HG02798 (cell line): ENCODE measurements around the gene DENND5B.
"Not testable (repeated sequence)": the region's sequence is repeated elsewhere in the genome, so short reads cannot be mapped to it uniquely, and the experiment has no call there.

Source experiments
- ATAC-seq: cut with Tn5 transposase; IDR thresholded peaks from one replicate; pipeline ENCODE4 v1.9.1; 2021; ENCODE audit warnings: mild to moderate bottlenecking; ENCODE audit not compliant: unreplicated experiment, poor library complexity

The DENND5B gene

GRCh38 chr12:31514912-31515311 is 76.0 kb downstream of the DENND5B start:
- no peak for ATAC-seq

- no peak for ATAC-seq
These were observed 80.9 kb downstream of the DENND5B start for GRCh38 chr12:31510034-31510433.

GRCh38 chr12:31508436-31509150 is 82.3 kb downstream of the DENND5B start:
- no peak for ATAC-seq

- no peak for ATAC-seq
These were observed 83.0 kb downstream of the DENND5B start for GRCh38 chr12:31507966-31508365.

DNA sequence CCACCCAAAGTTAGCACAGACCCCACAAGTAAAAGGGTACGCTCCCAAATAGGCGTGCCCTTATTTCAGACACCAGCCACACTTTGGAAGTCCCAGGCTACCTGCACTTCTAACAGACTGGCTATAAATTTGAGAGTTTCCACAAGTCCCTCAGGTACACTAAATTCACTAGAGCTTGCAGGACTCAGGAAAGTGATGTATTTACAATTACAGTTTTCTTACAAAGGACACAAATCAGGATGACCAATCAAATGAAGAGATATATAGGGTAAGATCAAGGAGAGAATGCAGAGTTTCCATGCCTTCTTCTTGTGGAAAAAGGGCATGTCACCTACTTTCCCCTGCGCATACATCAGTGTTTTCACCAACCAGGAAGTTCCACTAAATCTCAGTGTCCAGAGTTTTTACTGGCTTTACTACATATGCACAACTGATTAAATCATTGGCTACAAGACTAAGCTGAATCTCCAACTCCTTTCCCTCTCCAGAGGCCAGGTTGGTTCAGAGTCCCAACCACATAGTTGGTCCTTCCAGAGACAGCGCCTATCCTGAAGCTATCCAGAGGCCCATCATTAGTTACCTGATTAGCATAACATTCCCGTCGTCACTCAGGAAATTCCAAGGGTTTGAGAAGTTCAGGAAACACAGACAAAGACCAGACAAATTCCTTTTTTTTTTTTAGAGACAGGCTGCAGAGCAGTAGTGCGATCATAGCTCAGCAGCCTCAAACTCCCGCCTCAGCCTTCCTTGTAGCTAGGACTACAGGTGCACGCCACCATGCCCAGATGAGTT is 84.2 kb downstream of the DENND5B start:
- ATAC-seq, result no peak

- ATAC-seq, result no peak
These were observed 86.2 kb downstream of the DENND5B start for GRCh38 chr12:31504625-31505222.

- ATAC-seq, result not testable (repeated sequence)
These were observed 89.9 kb downstream of the DENND5B start for GRCh38 chr12:31501014-31501413.

GRCh38 chr12:31499567-31499966 is 91.4 kb downstream of the DENND5B start:
- no peak for ATAC-seq

DNA sequence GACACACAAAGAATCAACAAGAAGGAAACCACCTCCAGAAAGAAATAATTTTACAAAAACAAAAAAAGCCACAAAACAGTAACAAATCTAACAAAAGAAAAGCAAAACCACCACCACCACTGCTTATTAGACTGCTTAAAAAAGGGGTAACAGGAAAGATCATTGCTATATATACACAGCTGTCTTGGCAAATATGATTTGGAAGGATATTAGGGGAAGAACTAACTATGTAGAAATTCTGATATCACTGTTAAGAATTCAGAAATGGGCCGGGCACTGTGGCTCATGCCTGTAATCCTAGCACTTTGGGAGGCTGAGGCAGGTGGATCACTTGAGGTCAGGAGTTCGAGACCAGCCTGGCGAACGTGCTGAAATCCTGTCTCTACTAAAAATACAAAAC is 92.5 kb downstream of the DENND5B start:
- no peak for ATAC-seq

DNA sequence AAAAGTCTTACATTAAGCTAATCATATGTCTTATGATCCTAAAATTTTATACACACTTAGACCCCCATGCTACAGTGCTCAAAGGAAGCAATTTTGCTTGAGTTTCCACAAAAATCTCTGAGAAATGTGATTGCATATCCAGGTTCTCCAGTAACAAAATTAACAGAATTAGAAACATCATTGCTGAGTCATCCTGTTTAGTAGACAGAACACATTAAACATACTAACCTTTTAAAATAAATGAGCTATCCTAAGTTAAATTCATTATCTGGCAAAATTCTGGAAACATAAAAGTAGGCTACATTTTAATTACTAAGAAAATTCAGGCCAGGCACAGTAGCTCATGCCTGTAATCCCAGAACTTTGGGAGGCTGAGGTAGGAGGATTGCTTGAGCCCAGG is 94.7 kb downstream of the DENND5B start:
- ATAC-seq, result no peak

DNA sequence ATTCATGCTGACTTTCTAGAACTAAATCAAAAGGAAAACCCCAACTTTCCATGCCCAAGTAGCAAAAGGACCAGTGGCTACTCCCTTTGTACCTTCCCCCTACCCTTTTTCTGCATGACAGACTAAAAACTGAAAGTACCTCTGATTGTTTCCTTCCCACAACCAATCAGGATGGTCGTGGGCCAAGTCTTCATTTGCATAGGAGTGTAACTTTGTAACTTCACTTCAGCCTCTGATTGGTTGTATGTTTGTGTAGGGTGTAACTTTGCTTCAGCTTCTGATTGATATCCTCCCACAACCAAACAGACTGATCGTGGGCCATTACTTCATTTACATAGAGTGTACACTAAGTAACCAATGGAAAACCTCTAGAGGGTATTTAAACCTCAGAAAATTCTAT is 96.5 kb downstream of the DENND5B start:
- no peak for ATAC-seq

DNA sequence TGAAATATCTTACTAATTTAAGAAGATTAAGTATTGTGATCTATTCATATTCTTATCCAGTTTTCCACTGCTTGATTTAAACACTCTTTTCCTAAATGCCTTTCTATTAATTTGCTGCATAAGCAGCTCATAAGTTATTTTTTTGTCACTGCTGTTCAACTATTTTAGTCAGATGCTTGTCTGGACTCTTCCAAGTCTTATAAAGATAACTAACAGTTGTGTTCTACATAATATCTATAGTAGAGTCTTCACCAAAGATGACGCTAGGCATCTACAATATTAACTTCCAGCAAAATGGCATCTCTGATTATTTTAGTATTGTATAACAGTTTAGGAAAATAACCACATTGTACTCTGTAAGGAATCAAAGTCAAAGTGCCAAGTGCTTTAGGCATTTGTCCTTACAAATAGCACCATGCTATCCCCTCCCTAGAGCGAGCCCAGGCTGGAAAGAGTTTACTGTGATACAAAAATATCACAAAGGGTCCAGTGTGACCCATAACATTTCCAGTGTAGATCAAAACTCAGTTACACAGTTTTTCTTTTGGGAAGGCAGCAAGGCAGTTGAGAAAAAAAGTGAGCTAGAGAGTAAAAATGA is 98.2 kb downstream of the DENND5B start:
- no peak for ATAC-seq

DNA sequence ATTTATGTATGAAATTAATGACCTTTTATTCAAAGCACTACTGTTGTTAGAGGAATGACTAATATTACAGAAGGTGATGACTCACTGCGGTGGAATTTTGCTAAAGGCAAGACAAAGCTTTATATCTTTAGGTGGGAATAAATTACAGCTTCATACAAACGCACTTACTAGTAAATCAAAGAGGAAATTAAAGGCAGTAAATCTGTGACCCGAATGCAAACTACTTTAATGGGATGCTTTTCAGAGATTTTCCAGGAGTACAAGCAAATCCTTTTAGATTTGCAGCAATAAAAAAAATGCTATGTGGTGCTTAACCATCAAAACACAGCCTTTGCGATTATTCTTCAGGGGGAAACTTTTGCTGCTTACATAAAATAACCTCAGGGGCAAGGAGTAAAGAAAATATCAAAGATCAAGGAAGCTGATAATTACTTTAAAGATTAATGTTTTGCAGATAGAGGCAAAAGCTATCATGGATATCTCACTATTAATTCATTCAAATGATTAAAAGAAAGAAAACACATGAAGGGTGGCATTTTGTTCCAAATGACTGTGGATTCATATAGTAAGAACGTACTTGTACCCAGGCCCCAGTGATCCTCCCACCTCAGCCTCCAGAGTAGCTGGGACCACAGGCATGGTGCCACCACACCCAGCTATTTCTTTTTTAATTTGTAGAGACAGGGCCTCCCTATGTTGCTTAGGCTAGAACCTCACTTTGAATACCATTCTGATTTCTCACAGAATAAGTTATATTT is 98.9 kb downstream of the DENND5B start:
- ATAC-seq, result no peak

DNA sequence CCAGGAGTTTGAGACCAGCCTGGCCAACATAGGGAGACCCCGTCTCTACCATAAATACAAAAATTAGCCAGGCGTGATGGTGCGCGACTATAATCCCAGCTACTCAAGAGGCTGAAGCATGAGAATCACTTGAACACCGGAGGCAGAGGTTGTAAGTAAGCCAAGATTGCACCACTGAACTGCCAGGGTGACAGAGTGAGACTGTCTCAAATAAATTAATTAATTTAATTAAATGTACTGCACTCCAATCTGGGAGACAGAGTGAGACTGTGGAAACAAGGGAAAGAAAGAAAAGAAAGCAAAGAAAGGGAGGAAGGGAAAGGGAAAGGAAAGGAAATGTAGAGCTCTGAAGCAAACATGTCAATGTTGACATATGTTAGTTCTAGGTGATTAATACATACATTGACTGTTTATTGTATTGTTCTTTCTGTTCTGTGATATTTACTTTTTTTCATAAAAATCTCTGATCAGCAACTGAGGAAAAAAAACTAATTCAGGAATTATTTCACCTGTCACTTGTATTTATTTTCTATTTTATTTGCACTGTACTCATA is 99.6 kb downstream of the DENND5B start:
- ATAC-seq, result no peak

GRCh38 chr12:31488737-31489338 is 102.1 kb downstream of the DENND5B start:
- ATAC-seq, result no peak

GRCh38 chr12:31485571-31485970 is 105.4 kb downstream of the DENND5B start:
- ATAC-seq, result no peak

- no peak for ATAC-seq
These were observed 108.1 kb downstream of the DENND5B start for GRCh38 chr12:31482816-31483215.

DNA sequence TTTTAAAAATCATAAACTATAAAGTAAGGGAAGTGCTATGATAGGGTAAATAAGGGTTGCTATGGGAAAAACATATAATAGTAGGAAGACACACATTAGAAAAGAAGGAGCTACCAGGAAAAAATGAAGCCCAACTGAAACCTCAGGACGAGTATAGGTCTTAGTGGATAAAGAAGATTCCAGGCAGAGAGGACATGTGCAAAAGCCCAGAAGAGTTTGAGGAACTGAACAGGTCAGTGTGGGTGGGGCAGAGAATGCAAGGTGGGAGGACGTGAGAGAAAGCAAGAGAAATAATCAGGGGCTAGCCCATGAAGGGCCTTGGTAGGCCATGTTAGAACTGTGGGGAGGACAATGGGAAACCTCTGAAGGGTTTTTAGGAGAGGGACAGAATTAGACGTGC is 109.5 kb downstream of the DENND5B start:
- ATAC-seq, result no peak

DNA sequence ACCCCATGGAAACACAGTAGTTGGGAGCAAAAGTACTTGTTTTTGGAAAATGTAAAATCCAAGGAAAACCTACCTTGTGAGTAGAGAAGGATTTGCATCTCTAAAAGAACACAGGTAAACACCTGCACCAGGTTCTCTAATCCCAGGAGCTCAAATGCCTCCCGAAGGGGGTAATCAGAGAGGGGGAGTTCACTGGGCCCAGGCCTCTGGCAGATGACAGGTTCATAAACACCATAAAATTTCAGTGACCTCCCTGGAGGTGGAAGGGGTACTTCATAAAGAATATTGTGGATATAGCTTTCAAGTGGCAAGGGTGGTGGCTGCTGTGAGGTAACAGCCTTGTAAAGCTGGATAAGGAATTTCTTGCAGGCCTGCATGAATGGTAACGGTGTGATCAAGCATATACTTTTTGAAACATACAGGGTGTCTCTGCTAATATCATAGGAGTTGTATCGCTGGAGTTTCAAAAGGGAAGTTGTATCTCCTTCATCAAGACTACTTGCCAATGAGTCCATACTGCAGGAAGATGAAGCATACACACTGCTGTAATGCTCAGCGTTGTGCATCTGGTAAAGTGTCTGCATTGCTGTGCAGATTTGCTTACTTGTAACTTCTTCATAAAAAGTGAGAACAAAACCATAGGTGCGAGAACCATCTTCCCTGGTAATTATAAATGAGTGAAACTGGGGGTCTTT is 111.3 kb downstream of the DENND5B start:
- ATAC-seq, result no peak
